ENCODE results near the gene FARP2. TPM values are rescaled to one million over a fixed set of nuclear protein-coding genes. Genes with fewer than 3 reads are reported as not detected.

Gene FARP2
- total RNA-seq, 1 donor from 2014 or later, result 18.6 TPM

DNA sequence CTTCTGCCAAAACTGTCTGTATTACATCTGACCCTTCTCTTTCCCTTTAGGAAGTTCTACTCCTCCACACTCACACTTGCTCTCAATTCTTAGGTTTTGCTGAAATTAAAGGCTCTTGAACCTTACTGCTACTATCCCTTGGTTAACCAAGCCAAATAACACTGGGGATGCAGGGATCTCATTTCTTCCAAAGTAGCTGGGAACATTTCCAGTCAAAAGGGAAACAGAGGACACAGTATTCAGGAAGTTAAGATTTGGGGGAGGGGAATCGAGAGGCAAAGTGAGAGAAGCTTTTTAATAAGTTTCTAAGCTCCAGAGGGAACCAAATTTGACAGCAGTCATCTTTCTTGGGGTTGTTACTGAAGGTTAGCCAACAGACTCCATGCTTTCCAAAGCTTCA lies 34.2 kb upstream of the FARP2 start:
- DNase-seq (no peak), ATAC-seq (no peak)
- intact Hi-C loops (cut with micrococcal nuclease), result no loop called here

- intact Hi-C loops (cut with micrococcal nuclease), result no loop called here
- ATAC-seq, result no peak
- no peak for DNase-seq
Observed at GRCh38 chr2:241323778-241324177, 32.3 kb upstream of the FARP2 start.

DNA sequence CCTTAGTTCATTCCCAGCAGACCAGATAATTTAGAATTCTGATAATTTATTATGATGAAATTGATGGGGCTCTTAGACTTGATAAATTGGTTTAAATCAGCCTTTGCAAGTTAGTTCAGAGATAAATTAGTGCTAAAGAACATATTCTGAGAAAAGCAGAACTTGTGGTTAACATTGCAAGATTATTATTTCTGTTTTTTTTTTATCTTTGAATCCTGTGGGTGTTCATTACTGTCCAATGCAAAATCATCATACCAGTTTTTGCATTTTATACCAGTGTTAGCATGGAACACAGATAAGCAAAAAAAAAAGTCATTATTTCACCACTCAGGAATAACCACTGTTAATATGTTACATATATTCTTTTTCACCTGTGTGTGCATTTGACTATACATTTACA lies 31.3 kb upstream of the FARP2 start:
- intact Hi-C loops (cut with micrococcal nuclease), result no loop called here
- DNase-seq (no peak), ATAC-seq (no peak)

DNA sequence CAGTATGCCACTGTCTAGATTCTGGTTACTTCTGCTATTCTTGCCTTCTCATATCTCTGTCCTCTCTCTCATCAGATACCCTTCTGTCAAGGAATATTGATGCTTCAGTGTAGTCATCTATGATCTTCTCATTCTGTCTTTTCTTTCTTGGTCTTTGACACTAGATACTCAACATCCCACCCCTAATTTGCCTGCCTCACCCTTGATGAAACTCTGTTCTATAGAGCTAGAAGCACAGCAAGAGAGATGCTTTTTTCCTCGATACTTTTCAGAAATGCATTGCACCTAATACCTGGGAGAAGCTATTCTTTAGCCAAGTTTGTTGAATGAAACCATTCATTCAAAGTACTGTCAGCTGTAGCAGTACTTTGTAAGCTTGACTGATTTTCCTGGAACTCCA lies 30.8 kb upstream of the FARP2 start:
- intact Hi-C loops (cut with micrococcal nuclease), result no loop called here
- no peak for DNase-seq
- no peak for ATAC-seq

- ATAC-seq (no peak), DNase-seq (no peak)
- intact Hi-C loops (cut with micrococcal nuclease), result no loop called here
Observed at GRCh38 chr2:241329669-241330615, 26.1 kb upstream of the FARP2 start.

DNA sequence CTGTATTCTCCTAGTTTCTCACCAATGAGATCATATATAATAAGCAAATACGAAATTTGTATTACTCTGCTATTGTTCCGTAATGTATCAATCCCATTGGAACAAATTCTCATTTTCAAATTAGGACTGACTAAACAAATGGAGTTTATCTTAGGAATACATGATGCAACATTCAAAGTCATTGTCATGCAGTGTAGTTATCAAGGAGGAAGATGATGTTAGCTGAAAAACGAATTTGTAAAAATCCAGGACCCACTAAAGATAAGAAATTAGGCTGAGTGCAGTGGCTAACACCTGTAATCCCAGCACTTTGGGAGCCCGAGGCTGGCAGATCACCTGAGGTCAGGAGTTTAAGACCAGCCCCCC lies 25.5 kb upstream of the FARP2 start:
- ATAC-seq (no peak), DNase-seq (no peak)
- intact Hi-C loops (cut with micrococcal nuclease), result no loop called here

GRCh38 chr2:241334813-241335212 lies 21.3 kb upstream of the FARP2 start:
- intact Hi-C loops (cut with micrococcal nuclease), result no loop called here
- no peak for DNase-seq
- no peak for ATAC-seq

DNA sequence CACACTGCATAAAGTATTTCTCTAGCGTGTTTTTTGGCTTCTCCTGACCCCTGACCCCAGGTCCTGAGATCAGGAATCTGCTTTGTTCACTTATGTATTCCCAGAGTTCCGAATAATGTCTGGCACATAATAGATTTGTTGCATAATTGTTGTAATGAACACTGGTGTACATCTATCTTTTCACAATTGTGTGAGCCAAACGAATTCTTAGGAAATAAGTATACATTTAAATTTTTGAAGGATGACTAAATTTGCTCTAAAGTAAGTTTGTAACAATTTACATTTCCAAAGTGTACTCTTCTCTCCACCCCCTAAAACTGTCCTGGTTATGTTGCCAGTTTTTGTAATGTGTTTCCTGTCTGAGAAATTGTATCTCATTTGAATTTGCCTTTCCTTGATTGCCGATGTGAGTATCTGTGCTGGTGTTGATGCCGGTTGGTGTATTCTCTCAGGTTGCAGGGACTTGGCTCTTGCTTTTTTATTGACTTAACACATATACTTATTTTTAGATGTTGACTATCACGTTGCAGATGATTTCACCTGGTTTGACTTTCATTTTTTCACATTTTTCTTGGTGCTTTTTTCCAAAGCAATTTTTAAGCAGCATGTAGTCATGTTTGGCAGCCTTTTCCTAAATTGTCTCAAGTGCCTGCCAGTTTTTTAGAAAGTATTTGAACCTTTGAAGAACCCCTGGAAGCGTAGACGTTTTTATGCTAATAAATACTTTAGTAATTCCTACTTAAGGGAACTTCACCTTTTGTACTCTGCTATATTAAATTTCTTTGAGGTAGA lies 16.1 kb upstream of the FARP2 start:
- no peak for DNase-seq
- intact Hi-C loops (cut with micrococcal nuclease), result no loop called here
- ATAC-seq, result no peak

DNA sequence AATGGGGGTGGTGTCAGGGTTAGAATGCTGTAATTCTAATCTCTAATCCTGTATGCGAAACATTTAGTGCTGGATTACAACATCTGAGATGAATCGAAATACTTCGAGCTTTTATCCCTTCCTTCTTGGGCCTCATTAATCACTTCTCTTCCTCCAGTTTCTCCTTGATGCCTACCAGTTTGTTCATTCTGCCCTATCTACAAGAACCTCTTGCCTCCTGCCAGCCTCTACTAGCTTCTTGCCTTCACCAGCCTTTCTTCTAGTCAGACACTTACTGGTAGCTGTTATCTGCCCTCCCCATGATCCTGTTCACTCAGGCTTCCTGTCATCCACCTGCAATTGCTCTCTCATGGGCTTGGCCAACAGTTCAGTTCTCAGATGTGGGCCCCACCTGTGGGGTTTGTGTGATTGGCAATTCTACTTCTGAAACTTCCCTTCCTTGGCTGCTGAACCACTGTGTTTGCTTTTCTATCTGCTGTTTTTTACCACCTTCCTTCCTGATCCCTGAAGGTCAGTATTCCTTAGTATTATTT lies 15.4 kb upstream of the FARP2 start:
- no peak for DNase-seq
- intact Hi-C loops (cut with micrococcal nuclease), result no loop called here
- no peak for ATAC-seq

GRCh38 chr2:241344925-241345651 lies 11.0 kb upstream of the FARP2 start:
- ATAC-seq (no peak), DNase-seq (no peak)
- intact Hi-C loops (cut with micrococcal nuclease), result no loop called here

GRCh38 chr2:241349941-241350340 lies 6.1 kb upstream of the FARP2 start:
- intact Hi-C loops (cut with micrococcal nuclease), result loop anchor here (5.0 kb wide), 1 partner anchor 33 kb away; the partner anchor contains the start of genes HDLBP and SEPTIN2
- ATAC-seq (no peak), DNase-seq (no peak)

- ATAC-seq (no peak), DNase-seq (no peak)
- intact Hi-C loops (cut with micrococcal nuclease), result loop anchor here (5.0 kb wide), 1 partner anchor 33 kb away; the partner anchor contains the start of genes HDLBP and SEPTIN2
Observed at GRCh38 chr2:241350530-241350877, 5.6 kb upstream of the FARP2 start.

- ATAC-seq, result no peak
- intact Hi-C loops (cut with micrococcal nuclease), result loop anchor here (5.0 kb wide), 1 partner anchor 34 kb away; the partner anchor contains the start of genes HDLBP and SEPTIN2
- DNase-seq, result no peak
Observed at GRCh38 chr2:241350878-241351639, 5.0 kb upstream of the FARP2 start.

DNA sequence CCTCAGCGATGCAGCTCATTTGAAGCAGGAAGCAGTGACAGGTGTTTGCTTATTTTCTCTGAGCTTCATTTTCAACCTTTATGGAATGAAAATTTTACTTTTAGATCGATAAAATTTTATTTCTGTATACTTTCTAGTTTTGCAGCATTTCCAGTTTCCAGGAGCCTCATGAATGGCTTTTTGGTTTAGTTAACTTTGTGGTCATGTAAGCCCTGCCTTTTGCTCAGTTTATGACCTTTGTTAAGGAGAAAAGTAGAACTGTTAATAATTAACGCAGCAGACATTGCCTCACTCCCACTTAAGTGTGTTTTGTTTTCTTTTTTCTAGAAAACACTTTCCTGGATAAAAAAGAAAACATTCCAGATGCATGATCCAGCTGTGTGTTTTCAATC lies 4.4 kb upstream of the FARP2 start:
- no peak for ATAC-seq
- intact Hi-C loops (cut with micrococcal nuclease), result loop anchor here (5.0 kb wide), 1 partner anchor 34 kb away; the partner anchor contains the start of genes HDLBP and SEPTIN2

DNA sequence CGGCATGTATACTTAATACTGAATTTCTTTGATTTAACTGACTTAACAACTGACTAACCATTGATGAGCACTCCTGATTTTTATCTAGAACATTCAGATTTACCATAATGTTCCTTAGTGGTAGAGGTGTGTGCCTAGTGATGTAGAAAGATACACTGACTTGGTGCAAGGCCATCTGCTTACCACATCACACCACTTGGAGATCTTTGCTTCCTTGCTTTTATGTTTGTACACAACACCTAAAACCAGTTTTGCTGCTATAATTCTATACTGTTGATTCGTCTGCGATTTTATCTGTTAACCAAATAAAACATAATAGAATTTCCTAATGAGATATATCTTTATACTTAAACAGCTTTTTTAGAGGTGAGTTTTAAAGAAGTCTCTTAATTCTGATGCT lies 3.9 kb upstream of the FARP2 start:
- ATAC-seq (no peak), DNase-seq (no peak)
- intact Hi-C loops (cut with micrococcal nuclease), result loop anchor here (5.0 kb wide), 1 partner anchor 35 kb away; the partner anchor contains the start of genes HDLBP and SEPTIN2

More for the DNA sequence above, 4.4 kb upstream of the FARP2 start:
- DNase-seq, result no peak

DNA sequence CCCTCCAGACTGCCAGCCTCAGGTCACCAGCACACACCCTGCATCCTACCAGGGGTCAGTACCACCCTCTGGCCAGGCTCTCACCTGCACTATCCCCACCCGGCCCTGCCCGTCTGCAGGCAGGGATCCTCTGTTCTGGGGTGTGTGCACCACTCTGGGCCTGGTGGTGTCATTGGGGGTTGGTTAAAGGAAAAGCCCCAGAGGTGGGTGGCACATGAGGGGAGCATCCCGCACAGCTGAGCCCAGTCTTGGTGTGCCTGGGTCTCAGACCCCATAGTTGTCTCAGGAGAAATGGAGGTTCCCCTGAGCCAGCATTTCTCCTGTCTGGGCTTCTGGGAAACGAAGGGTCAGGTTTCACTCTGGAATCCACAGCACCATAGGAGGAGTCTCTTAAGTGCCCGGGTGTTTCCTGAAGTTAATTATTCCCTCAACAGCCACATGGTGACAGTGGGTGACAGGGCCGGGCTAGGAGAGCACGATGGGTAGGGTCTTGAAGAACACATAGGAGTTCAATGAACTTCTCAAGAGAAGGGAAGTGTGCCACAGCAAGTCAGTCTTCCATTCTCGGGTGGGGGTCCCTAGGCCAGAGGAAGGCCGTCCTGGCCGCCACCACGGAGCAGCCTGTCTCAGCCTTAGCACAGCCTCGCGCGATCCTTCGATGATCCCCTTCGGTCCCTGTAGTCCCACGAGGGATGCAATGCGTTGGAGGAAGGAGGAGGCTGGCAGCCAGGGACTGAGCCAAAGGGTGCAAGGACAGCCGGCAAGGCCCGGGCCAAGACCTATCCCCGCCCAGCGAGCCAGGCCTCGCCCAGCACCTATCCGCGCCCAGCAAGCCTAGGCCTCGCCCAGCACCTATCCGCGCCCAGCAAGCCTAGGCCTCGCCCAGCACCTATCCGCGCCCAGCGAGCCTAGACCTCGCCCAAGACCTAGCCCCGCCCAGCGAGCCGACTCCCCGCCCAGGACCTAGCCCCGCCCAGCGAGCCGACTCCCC lies 1.1 kb upstream of the FARP2 start:
- intact Hi-C loops (cut with micrococcal nuclease), result loop anchor here (5.0 kb wide), 1 partner anchor 38 kb away; the partner anchor contains the start of genes HDLBP and SEPTIN2
- peak; percentile 94 for DNase-seq
- peak; percentile 65 for ATAC-seq

GRCh38 chr2:241356871-241357260 lies 781 bp downstream of the FARP2 start:
- ATAC-seq (no peak), DNase-seq (no peak)
- intact Hi-C loops (cut with micrococcal nuclease), result no loop called here
